ENCODE results near the gene PDLIM4. TPM values are rescaled to one million over a fixed set of nuclear protein-coding genes. Genes with fewer than 3 reads are reported as not detected.

PDLIM4 gene
- polyA plus RNA-seq, 4 donors: 2.5 to 15.0 (median 10.1) TPM

DNA sequence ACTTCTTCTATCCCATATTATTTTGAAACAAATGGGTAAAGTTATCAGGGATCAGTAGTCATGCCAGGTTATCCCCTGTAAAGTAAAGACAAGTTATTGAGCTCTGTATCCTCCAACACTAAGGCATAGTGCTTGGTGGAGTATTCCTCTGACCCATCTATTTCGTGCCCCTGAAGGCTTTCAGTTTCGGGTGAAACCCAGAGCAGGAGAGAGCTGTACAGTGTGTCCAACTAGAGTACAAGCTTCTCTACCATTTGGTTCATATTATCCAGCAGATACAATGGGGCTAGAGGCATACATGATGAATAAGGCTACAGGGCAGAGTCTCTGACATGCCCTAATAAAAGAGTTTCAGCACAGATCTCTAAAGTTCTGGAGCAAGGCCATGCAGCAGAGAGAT is 33.5 kb downstream of the PDLIM4 start:
- Histone ChIP-seq H3K27ac (ENCODE audit: low read depth in 1 of 3, low read length in 2 of 3) (no peak overlapping the region), H3K4me1 (ENCODE audit: control insufficient read depth in 3 of 3, insufficient read depth in 2 of 3, low read depth in 1 of 3, low read length in 2 of 3) (peaks cover 0 to 23% (median 0%) of the 10 kb centered on the region in 3 donors), H3K4me3 (ENCODE audit: low read depth in 1 of 3, low read length in 3 of 3) (no peak overlapping the region), H3K36me3 (ENCODE audit: control insufficient read depth in 3 of 3, insufficient read depth in 2 of 3, low read depth in 1 of 3, low read length in 3 of 3) (no peaks in the 10 kb centered on the region), H3K27me3 (ENCODE audit: control insufficient read depth in 3 of 3, insufficient read depth in 3 of 3, low read length in 3 of 3) (no peaks in the 10 kb centered on the region), H3K9me3 (ENCODE audit: control insufficient read depth in 2 of 2, insufficient read depth in 1 of 2, low read depth in 1 of 2, low read length in 1 of 2) (no peaks in the 10 kb centered on the region)
- DNase-seq (no peak), FAIRE-seq (no peak)
- 68 to 85% (median 80%) methylated on average over 2 of the region's 2 CpGs for WGBS, 3 donors

DNA sequence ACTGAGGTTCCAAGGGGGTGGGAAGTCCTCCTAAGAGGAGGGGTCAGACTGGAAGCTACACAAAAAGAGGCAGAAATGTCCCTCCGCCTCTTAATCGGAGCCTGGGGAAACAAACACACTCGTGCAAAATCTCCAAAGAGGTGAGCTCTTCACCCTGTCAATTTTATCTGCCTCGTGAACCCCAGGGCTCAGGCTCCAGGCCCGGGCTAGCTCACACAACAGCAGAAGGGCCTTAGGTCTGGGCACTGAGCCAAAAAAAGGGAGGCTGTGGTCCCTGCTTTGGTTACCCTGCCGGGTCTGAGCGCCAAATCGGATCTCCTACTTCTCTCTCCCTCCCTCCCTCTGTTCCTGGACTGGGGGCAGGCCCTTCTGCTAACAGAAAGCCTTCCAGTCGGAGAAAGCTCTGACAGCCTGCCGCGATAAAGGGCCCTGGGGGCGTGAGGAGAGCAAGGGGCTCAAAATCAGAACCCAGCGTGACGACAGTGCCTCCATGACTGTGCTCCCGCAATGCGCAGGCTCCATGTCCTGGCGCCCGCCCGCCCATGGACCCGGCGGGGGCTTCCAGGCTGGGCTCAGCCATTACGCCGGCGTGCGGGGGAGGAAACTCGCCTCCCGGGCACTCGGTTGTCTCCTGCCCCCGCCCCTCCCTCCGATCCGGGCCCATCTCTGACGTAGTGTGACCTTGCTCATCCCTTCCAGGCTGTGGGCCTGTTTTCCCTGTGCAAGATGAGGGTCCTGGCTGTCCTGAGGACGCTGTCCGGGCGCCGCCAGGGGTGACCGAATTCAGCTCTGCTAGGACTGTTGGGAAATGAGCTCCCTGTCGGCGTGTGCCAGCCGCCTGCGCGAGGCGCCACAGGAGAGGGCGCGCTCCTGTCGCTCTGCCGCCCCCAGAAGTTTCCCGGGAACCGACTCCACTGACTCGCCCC is 35.8 kb downstream of the PDLIM4 start:
- Histone ChIP-seq H3K4me1 (ENCODE audit: control insufficient read depth in 3 of 3, insufficient read depth in 2 of 3, low read depth in 1 of 3, low read length in 2 of 3) (peaks cover 0 to 34% (median 6%) of the 10 kb centered on the region in 3 donors), H3K4me3 (ENCODE audit: low read depth in 1 of 3, low read length in 3 of 3) (peak overlapping the region; percentile 21 to 80 (median 72)), H3K27ac (ENCODE audit: low read depth in 1 of 3, low read length in 2 of 3) (peak overlapping the region; percentile 86 to 99 (median 97)), H3K9me3 (ENCODE audit: control insufficient read depth in 2 of 2, insufficient read depth in 1 of 2, low read depth in 1 of 2, low read length in 1 of 2) (no peaks in the 10 kb centered on the region), H3K36me3 (ENCODE audit: control insufficient read depth in 3 of 3, insufficient read depth in 2 of 3, low read depth in 1 of 3, low read length in 3 of 3) (peaks cover 0 to 4% (median 0%) of the 10 kb centered on the region in 3 donors), H3K27me3 (ENCODE audit: control insufficient read depth in 3 of 3, insufficient read depth in 3 of 3, low read length in 3 of 3) (no peaks in the 10 kb centered on the region)
- FAIRE-seq: no peak
- 1 to 3% (median 2%) methylated on average over 45 to 50 of the region's 50 CpGs for WGBS, 3 donors
- DNase-seq: peak; percentile 66 to 91

DNA sequence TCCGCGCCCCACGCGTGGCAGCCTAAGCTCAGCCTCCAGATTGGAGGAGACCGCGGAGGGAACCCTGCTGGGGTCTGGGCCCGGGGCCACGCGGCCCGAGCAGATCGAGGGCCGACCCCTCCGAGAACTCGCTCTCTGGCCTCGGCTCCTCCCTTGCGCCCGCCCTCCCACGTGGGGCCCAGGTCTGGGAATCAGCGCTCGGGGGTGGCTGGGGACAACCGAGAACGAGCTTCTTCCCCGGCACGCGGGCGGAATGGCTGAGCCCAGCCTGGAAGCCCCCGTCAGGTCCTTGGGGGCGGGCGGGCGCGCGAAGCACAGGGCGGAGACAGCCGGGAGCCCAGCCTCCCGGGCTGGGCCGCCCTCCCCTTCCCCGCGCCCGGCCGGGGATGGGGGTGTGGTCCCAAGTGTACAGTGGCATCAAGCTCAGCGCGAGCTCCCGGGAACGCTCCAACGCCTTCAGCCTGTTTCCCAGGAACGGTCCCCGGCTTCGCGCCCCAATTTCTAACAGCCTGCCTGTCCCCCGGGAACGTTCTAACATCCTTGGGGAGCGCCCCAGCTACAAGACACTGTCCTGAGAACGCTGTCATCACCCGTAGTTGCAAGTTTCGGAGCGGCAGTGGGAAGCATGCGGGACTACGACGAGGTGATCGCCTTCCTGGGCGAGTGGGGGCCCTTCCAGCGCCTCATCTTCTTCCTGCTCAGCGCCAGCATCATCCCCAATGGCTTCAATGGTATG is 36.7 kb downstream of the PDLIM4 start, which contains the start of gene SLC22A4:
SLC22A4 (plus strand) TSS at position 403 of the 736 bp plus-strand sequence; CDS start at position 626, 223 bp downstream.
- Histone ChIP-seq H3K27ac (ENCODE audit: low read depth in 1 of 3, low read length in 2 of 3) (peak within 1 kb of the TSS; percentile 86 to 99 (median 97)), H3K27me3 (ENCODE audit: control insufficient read depth in 3 of 3, insufficient read depth in 3 of 3, low read length in 3 of 3) (no peaks in the 10 kb centered on the region), H3K4me1 (ENCODE audit: control insufficient read depth in 3 of 3, insufficient read depth in 2 of 3, low read depth in 1 of 3, low read length in 2 of 3) (peaks cover 0 to 40% (median 6%) of the 10 kb centered on the region in 3 donors), H3K9me3 (ENCODE audit: control insufficient read depth in 2 of 2, insufficient read depth in 1 of 2, low read depth in 1 of 2, low read length in 1 of 2) (no peaks in the 10 kb centered on the region), H3K36me3 (ENCODE audit: control insufficient read depth in 3 of 3, insufficient read depth in 2 of 3, low read depth in 1 of 3, low read length in 3 of 3) (peaks cover 0 to 8% (median 0%) of the 10 kb centered on the region in 3 donors), H3K4me3 (ENCODE audit: low read depth in 1 of 3, low read length in 3 of 3) (peak within 1 kb of the TSS; percentile 21 to 80 (median 72))
- FAIRE-seq (no peak), DNase-seq (peak; percentile 81 to 97)
- 0% methylated on average over 42 to 63 of the region's 63 CpGs for WGBS, 3 donors

DNA sequence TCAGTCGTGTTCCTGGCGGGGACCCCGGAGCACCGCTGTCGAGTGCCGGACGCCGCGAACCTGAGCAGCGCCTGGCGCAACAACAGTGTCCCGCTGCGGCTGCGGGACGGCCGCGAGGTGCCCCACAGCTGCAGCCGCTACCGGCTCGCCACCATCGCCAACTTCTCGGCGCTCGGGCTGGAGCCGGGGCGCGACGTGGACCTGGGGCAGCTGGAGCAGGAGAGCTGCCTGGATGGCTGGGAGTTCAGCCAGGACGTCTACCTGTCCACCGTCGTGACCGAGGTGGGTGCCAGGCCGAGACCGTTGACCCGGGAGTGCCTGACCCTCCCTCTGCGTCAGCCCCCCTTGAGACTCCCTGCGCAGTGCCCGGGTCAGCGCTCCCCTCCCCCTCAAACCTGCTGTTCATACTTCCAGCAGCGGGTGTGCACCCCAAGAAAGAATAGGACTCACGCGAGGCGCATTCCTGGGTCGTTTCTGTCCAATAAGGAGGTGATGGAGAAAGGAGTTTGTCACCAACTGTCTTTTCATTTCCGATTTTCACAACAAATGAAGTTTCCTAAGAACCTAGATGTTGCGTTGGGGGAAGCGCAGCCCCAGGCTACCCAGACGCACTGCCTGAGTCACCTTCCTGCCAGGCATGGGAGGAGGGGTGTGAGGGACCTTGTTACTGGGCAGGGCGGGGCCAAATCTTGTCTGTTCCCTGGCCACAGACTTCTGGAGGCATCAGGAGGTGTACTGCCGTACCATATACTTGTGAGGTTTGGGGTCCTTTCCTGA is 37.4 kb downstream of the PDLIM4 start:
- peaks cover 0 to 40% (median 6%) of the 10 kb centered on the region in 3 donors for H3K4me1 ChIP-seq (ENCODE audit: control insufficient read depth in 3 of 3, insufficient read depth in 2 of 3, low read depth in 1 of 3, low read length in 2 of 3)
- WGBS, 3 donors: 1 to 5% (median 3%) methylated on average over 41 to 50 of the region's 50 CpGs
- H3K4me3 ChIP-seq (ENCODE audit: low read depth in 1 of 3, low read length in 3 of 3): peak overlapping the region in 2 of 3 donors; percentile 72 to 80
- H3K27ac ChIP-seq (ENCODE audit: low read depth in 1 of 3, low read length in 2 of 3): peak overlapping the region; percentile 86 to 99 (median 97)
- no peaks in the 10 kb centered on the region for H3K9me3 ChIP-seq (ENCODE audit: control insufficient read depth in 2 of 2, insufficient read depth in 1 of 2, low read depth in 1 of 2, low read length in 1 of 2)
- FAIRE-seq (no peak), DNase-seq (peak; percentile 82 to 89)
- H3K27me3 ChIP-seq (ENCODE audit: control insufficient read depth in 3 of 3, insufficient read depth in 3 of 3, low read length in 3 of 3): no peaks in the 10 kb centered on the region
- peaks cover 0 to 8% (median 0%) of the 10 kb centered on the region in 3 donors for H3K36me3 ChIP-seq (ENCODE audit: control insufficient read depth in 3 of 3, insufficient read depth in 2 of 3, low read depth in 1 of 3, low read length in 3 of 3)

DNA sequence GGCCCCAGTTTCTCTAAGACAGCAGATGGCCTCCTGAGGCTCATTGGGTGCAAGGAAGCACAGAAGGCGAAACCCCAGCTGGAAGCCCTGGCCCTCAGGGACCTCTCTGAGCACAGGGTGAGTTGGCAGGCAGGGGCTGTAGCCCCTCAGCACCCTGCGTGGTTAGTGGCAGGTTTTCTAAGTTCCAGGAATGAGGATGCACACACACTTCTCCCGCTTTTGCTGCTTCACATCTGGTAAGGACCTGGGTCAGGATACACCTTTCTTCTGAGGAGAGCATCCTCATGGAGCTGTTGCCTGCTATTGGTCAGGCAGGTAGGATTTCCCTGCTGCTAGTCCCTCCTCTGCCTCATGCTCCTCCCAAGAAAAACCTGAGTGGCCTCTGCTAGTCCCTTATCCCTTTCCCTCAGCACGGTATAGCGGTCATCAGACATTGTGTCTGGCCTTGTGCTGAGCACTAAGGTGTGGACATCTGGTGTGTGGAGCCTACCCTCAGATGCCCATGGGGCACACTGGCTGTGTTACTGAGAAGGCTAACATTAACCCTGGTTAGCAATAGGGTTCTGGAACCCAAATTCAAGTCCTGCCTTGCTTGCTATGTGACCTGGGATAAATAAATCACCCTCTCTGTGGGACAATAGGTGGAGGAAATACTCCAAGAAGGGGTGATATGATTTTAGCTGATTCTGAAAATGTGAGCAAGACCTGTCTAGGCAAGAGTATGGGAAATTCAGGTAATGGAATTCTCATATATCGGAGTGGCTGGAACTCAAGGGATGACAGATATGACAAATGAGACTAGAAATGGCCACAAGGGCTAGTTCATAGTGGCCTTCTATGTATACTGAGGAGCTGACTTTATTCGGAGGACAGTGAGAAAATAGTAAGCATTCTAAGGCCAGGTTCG is 38.3 kb downstream of the PDLIM4 start:
- peak overlapping the region in 2 of 3 donors; percentile 15 to 99 for H3K27ac ChIP-seq (ENCODE audit: low read depth in 1 of 3, low read length in 2 of 3)
- 83 to 89% (median 87%) methylated on average over 8 of the region's 8 CpGs for WGBS, 3 donors
- no peak for DNase-seq

DNA sequence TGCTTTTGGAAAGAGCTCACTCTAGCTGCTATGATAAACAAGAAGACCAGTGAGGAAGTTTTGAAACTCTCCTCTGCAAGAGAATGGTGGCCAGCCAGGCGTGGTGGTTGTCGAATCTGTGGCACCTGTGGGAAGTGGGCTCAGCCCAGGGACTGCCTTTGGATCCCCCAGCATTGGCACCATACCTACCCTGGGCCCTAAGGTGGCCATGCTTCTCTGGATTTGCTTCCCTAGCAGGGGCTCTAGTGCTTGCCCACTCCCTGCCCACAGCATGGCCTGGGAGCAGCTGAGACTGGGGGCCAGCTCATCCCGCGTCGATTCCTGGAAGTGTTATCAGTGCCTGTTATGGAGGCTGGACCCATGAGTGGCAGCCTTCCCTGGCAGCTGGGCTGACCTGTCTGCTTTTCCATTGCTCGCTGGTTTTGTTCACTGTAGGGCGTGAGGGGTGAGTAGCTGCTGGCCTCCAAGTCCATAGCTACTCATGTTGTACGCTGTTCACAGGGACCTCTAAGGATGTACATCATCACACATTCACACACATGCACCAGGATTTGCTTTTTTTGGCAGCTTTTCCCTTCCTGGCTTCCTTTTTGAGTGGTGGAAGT is 39.0 kb downstream of the PDLIM4 start:
- H3K27ac ChIP-seq (ENCODE audit: low read depth in 1 of 3, low read length in 2 of 3): peak overlapping the region in 1 of 3 donors; percentile 45
- WGBS, 3 donors: 81 to 86% (median 84%) methylated on average over 8 of the region's 8 CpGs

More for the DNA sequence above, 38.3 kb downstream of the PDLIM4 start:
- FAIRE-seq: no peak
- Histone ChIP-seq H3K27me3 (ENCODE audit: control insufficient read depth in 3 of 3, insufficient read depth in 3 of 3, low read length in 3 of 3) (no peaks in the 10 kb centered on the region), H3K4me1 (ENCODE audit: control insufficient read depth in 3 of 3, insufficient read depth in 2 of 3, low read depth in 1 of 3, low read length in 2 of 3) (peaks cover 2 to 48% (median 6%) of the 10 kb centered on the region in 3 donors), H3K4me3 (ENCODE audit: low read depth in 1 of 3, low read length in 3 of 3) (peak overlapping the region in 2 of 3 donors; percentile 72 to 80), H3K36me3 (ENCODE audit: control insufficient read depth in 3 of 3, insufficient read depth in 2 of 3, low read depth in 1 of 3, low read length in 3 of 3) (peaks cover 0 to 8% (median 0%) of the 10 kb centered on the region in 3 donors), H3K9me3 (ENCODE audit: control insufficient read depth in 2 of 2, insufficient read depth in 1 of 2, low read depth in 1 of 2, low read length in 1 of 2) (no peaks in the 10 kb centered on the region)

More for the DNA sequence above, 39.0 kb downstream of the PDLIM4 start:
- H3K4me1 ChIP-seq (ENCODE audit: control insufficient read depth in 3 of 3, insufficient read depth in 2 of 3, low read depth in 1 of 3, low read length in 2 of 3): peaks cover 4 to 55% (median 6%) of the 10 kb centered on the region in 3 donors
- H3K9me3 ChIP-seq (ENCODE audit: control insufficient read depth in 2 of 2, insufficient read depth in 1 of 2, low read depth in 1 of 2, low read length in 1 of 2): no peaks in the 10 kb centered on the region
- FAIRE-seq (no peak), DNase-seq (no peak)
- no peaks in the 10 kb centered on the region for H3K27me3 ChIP-seq (ENCODE audit: control insufficient read depth in 3 of 3, insufficient read depth in 3 of 3, low read length in 3 of 3)
- peaks cover 0 to 12% (median 0%) of the 10 kb centered on the region in 3 donors for H3K36me3 ChIP-seq (ENCODE audit: control insufficient read depth in 3 of 3, insufficient read depth in 2 of 3, low read depth in 1 of 3, low read length in 3 of 3)
- H3K4me3 ChIP-seq (ENCODE audit: low read depth in 1 of 3, low read length in 3 of 3): no peak overlapping the region
